ENCODE measurements around the gene SRGAP3.
"Not testable (repeated sequence)": the region's sequence is repeated elsewhere in the genome, so short reads cannot be mapped to it uniquely, and the experiment has no call there.

SRGAP3 gene

GRCh38 chr3:9292516-9292915, 43.1 kb upstream of the SRGAP3 start:
- TF ChIP-seq CTCF (IDR thresholded peaks at IDR 0.05) = no peak
- Histone ChIP-seq H3K4me1 (ENCODE audit: control insufficient read depth in 1 of 2, insufficient read depth in 1 of 2, low read depth in 1 of 2, low read length in 1 of 2) (no peaks in the 10 kb centered on the region), H3K36me3 (no peaks in the 10 kb centered on the region), H3K4me3 (ENCODE audit: low read depth in 1 of 2, low read length in 1 of 2) (no peak overlapping the region), H3K27me3 (peaks cover 29% of the 10 kb centered on the region), H3K9me3 (no peaks in the 10 kb centered on the region), H3K27ac (no peak overlapping the region)

- no peaks in the 10 kb centered on the region for H3K4me1 ChIP-seq (ENCODE audit: control insufficient read depth in 1 of 2, insufficient read depth in 1 of 2, low read depth in 1 of 2, low read length in 1 of 2)
- H3K27ac ChIP-seq = no peak overlapping the region
- peaks cover 29% of the 10 kb centered on the region for H3K27me3 ChIP-seq
- no peaks in the 10 kb centered on the region for H3K36me3 ChIP-seq
- no peak for TF ChIP-seq CTCF (IDR thresholded peaks at IDR 0.05)
- no peaks in the 10 kb centered on the region for H3K9me3 ChIP-seq
- H3K4me3 ChIP-seq (ENCODE audit: low read depth in 1 of 2, low read length in 1 of 2) = no peak overlapping the region
Observed at GRCh38 chr3:9291821-9292410, 42.5 kb upstream of the SRGAP3 start.

- Histone ChIP-seq H3K4me1 (ENCODE audit: control insufficient read depth in 1 of 2, insufficient read depth in 1 of 2, low read depth in 1 of 2, low read length in 1 of 2) (no peaks in the 10 kb centered on the region), H3K27ac (no peak overlapping the region), H3K4me3 (ENCODE audit: low read depth in 1 of 2, low read length in 1 of 2) (no peak overlapping the region), H3K9me3 (no peaks in the 10 kb centered on the region), H3K36me3 (no peaks in the 10 kb centered on the region), H3K27me3 (peaks cover 25% of the 10 kb centered on the region)
- TF ChIP-seq CTCF (IDR thresholded peaks at IDR 0.05) = no peak
Observed at GRCh38 chr3:9290566-9290965, 41.1 kb upstream of the SRGAP3 start.

GRCh38 chr3:9281533-9281932, 32.1 kb upstream of the SRGAP3 start:
- H3K36me3 ChIP-seq; H3K4me1 ChIP-seq (ENCODE audit: control insufficient read depth in 1 of 2, insufficient read depth in 1 of 2, low read depth in 1 of 2, low read length in 1 of 2); H3K27me3 ChIP-seq; H3K4me3 ChIP-seq (ENCODE audit: low read depth in 1 of 2, low read length in 1 of 2); H3K27ac ChIP-seq; H3K9me3 ChIP-seq: not testable (repeated sequence)

- H3K27ac ChIP-seq = no peak overlapping the region
- H3K4me1 ChIP-seq (ENCODE audit: control insufficient read depth in 1 of 2, insufficient read depth in 1 of 2, low read depth in 1 of 2, low read length in 1 of 2) = no peaks in the 10 kb centered on the region
- H3K9me3 ChIP-seq = no peaks in the 10 kb centered on the region
- no peak for TF ChIP-seq CTCF (IDR thresholded peaks at IDR 0.05)
- no peaks in the 10 kb centered on the region for H3K27me3 ChIP-seq
- H3K4me3 ChIP-seq (ENCODE audit: low read depth in 1 of 2, low read length in 1 of 2) = no peak overlapping the region
- H3K36me3 ChIP-seq = no peaks in the 10 kb centered on the region
Observed at GRCh38 chr3:9280451-9281219, 31.2 kb upstream of the SRGAP3 start.

- no peak overlapping the region for H3K27ac ChIP-seq
- no peaks in the 10 kb centered on the region for H3K27me3 ChIP-seq
- no peaks in the 10 kb centered on the region for H3K4me1 ChIP-seq (ENCODE audit: control insufficient read depth in 1 of 2, insufficient read depth in 1 of 2, low read depth in 1 of 2, low read length in 1 of 2)
- no peak for TF ChIP-seq CTCF (IDR thresholded peaks at IDR 0.05)
- H3K9me3 ChIP-seq = no peaks in the 10 kb centered on the region
- no peak overlapping the region for H3K4me3 ChIP-seq (ENCODE audit: low read depth in 1 of 2, low read length in 1 of 2)
- H3K36me3 ChIP-seq = no peaks in the 10 kb centered on the region
Observed at GRCh38 chr3:9279966-9280365, 30.5 kb upstream of the SRGAP3 start.
